M059J (cell line): ENCODE data around the gene OR52W1. TPM values are rescaled to one million over a fixed set of nuclear protein-coding genes. Genes with fewer than 3 reads are reported as not detected.

ENCODE experiments used
- DNase-seq: peaks from one replicate; pipeline ENCODE4 v3.0.0-alpha.2; 2012; ENCODE audit warnings: low read depth
- total RNA-seq: library from RNA; depleted of rRNA; stranded (reverse); fragments of >200 nt; shearing (Covaris generic); gene quantifications from 2 replicates; pipeline ENCODE4 v1.2.3, GENCODE V29; 2014; rRNA removed

Gene OR52W1, protein sequence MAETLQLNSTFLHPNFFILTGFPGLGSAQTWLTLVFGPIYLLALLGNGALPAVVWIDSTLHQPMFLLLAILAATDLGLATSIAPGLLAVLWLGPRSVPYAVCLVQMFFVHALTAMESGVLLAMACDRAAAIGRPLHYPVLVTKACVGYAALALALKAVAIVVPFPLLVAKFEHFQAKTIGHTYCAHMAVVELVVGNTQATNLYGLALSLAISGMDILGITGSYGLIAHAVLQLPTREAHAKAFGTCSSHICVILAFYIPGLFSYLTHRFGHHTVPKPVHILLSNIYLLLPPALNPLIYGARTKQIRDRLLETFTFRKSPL
- total RNA-seq: not detected in 2 replicates

DNA sequence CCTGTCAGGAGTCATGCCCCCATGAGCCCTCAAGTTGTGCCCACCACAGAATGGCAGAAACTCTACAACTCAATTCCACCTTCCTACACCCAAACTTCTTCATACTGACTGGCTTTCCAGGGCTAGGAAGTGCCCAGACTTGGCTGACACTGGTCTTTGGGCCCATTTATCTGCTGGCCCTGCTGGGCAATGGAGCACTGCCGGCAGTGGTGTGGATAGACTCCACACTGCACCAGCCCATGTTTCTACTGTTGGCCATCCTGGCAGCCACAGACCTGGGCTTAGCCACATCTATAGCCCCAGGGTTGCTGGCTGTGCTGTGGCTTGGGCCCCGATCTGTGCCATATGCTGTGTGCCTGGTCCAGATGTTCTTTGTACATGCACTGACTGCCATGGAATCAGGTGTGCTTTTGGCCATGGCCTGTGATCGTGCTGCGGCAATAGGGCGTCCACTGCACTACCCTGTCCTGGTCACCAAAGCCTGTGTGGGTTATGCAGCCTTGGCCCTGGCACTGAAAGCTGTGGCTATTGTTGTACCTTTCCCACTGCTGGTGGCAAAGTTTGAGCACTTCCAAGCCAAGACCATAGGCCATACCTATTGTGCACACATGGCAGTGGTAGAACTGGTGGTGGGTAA, at the start of gene OR52W1:
Gene OR52W1 (plus strand): TSS at position 51 of the 637 bp plus-strand sequence. CDS start 0 bp downstream, at position 51.
- DNase-seq: no peak

DNA sequence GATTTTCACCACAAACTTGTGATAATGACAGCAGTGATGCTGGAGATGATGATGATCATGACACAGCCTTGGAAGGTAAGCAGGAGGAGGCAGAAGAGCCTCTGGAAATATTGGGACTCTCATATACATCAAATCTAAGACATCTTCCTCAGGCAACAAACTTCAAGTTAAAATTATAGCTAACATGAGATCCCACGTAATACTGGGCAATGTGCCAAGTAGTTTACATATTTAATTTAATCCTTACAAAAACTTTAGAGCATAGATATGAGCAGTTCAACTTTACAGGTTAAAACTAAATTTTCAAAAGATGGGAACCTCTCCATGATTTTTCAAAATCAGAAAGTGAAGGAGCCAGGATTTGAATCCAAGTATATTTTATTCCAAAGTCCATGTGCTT, 47.9 kb upstream of the OR52W1 start:
- no peak for DNase-seq

DNA sequence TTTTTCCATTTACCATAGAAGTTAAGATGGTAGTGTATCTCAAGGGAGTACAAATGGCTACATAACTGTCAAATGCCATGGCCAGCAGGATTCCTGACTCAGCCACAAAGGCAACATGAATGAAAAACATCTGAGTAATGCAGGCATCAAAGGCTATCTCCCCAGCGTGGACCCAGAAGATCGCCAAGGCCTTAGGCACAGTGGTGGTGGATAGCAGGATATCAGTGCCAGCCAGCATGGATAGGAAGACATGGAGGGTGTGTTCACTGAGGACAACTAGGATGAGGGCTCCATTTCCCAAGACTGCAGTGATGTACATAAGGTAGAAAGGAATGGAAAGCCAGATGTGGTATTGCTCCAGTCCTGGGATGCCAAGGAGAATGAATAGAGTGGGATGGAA, 46.9 kb upstream of the OR52W1 start:
- DNase-seq: no peak

DNA sequence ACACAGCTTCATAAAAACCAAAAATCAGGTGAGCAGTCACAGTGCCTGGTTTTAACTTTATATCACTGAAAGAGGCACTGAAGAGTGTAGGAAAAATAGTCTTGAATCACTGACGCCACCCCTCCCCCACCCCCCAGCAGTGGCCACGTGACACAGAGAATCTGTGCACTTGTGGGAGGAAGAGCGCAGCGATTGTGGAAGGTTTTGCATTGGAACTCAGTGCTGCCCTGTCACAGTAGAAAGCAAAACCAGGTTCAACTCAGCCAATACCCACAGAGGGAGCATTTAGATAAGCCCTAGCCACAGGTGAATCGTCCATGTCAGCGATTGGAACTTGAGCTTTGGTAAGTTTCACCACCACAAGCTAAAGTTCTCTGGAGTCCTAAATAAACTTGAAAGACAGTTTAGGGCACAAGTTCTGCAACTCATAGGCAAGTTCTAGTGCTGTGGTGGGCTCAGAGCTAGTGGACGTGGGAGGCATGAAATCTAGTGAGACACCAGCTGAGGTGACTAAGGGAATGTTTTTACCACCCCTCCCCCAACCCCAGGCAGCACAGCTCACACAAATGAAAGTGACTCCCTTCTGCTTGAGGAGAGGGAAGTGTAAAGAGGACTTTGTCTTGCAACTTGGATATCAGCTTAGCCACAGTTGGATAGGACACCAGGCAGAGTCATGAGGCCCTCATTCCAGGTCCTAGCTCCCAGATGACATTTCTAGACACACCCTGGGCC, 42.2 kb upstream of the OR52W1 start:
- peak; percentile 5 for DNase-seq

DNA sequence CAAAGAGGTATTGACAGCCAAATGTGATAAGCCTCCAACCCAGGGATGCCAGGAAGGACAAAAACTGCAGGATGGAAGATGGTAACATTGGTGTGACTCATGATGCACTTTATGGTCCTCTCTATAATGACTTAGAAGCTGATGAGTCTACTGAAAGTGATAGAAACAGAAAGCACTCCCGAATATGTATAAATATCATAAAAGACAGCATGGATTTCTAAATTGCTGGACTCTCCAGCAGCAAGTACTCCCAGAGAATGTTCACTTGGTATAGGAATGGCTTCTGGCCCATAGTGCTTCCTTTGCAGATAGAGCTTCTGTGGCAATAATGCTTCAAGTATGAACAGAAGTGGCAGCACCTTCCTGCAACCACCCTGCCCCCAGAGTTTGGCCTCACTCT, 28.8 kb upstream of the OR52W1 start, which contains the start of gene OR52B2:
Gene OR52B2 (minus strand): TSS at position 101 of the 400 bp plus-strand sequence. CDS start 0 bp downstream, at position 101.
- no peak for DNase-seq

DNA sequence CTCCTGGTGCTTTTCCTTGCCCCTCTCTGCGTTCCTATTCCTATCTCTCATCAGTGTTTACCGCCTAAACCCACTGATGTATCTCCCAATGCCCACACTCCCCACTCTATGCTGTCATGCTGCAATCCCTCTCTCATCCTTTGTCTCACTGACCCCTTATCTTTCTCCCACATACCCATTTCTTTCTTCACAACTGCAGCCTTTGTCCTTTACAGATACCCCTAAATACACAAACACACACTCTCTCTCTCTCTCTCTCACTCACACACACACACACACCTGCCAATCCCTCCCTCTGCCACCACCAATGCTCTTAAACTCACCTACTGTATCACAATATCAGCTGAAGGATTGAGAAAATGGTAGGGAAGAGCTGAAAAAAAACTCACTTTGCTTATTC, 23.6 kb upstream of the OR52W1 start:
- DNase-seq: no peak

DNA sequence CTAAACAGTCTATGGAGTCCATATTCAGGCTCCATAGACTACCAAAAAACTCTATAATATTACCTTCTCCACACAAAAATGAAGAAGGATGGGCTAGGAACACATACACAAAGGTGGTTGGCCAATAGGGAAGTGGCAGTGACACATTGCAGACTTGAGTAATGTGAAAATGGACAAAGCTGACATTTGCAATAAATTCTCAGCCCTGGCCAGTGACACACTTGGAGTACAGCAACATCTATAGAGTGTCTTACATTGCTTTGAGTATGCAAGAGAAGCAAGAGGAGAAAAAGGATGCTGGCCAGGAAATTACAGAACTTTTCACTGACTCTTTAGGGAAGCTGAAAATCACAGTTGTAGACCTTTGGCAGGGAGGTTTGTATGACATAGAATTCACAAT, 7.3 kb upstream of the OR52W1 start:
- no peak for DNase-seq

DNA sequence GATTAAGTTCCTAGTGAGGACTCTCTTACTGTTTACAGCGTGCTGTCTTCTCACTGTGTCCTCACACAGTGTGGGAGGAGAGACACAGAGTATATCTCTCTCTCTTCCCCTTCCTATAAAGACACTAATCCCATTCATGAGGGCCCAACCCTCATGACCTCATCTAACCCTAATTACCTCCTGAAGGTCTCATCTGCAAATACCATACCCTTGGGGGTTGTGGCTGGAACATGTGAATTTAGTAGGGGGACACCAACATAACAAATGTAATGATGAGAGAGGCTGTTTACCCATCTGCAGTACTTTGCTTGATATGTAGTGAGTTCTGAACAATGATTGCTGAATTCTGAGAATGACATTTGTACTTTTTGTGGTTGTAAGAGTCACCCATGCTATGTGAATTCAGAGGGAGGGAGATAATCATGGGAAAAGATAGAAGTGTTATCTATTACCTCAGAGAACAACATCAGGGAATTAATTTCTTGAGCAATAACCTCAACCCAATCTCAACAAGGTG, 4.9 kb upstream of the OR52W1 start:
- DNase-seq: no peak

DNA sequence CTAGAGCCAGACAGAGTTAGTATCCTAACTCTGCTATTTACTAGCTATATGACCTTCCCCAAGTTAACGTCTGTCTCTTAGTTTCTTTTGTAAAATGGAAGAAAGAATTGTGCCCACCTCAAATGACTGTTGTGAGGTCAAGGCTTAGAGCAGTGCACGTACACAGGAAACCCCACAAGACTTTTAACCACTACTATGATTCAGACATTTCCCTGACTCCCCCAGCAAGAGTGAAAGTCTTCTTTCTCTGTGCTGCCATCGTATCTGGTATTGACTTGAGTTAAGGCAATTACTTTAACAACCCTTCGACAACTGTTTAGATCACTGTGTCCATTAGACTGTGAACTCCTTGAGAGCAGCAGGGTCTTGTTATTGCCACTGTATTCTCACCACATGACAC, 2.6 kb upstream of the OR52W1 start:
- DNase-seq: no peak

DNA sequence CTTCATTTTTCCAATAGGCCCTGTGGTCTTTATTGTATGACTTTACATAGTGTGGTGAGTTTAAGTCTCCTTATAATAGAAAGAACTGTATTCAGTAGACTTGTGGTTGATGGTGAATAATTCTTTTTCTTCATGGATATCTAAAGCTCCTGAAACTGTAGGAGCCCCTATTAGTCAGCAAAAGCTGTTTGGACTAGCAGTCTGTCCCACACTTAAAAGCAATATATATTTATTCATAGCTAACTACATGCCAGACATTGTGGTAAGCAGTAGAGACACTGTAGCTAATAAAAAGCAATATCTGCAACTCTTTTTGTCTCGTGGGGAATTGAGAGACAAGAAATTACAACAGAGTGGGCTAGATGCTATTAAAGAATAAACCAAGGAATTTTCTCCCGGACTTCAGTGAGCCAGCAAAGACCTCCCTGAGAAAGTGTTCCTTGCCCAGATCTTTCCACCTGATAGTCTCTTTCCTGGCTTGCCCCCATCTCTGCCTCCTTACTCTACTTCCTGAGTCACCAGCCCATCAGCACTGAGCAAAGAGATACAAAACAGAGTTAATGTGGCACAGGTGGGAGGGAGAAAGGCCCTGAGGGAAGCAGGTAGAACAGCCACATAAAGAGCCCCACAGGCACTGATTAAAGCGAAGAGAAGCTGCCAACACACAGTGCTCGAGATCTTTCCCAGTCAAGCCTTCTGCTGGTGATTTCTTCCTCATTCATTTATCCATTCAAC, 1.4 kb upstream of the OR52W1 start:
- no peak for DNase-seq

DNA sequence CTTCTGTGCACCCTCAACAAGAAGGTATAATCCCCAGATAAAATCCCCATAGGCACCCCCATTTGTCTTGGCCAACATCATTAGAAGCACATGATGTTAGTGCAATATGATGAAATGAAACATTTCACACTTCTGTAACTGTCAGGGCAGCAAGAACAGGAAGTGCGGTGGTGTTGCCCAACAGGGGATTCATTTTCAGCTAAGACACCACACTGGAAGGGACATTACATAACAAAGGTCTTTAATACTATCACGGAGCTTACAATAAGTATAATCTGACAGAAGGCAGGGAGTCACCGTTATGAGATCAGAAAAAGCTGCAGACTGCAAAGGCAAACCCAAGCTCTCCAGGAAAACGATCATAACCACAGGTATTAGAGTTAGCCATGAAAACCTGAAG, 2.0 kb downstream of the OR52W1 start:
- no peak for DNase-seq

DNA sequence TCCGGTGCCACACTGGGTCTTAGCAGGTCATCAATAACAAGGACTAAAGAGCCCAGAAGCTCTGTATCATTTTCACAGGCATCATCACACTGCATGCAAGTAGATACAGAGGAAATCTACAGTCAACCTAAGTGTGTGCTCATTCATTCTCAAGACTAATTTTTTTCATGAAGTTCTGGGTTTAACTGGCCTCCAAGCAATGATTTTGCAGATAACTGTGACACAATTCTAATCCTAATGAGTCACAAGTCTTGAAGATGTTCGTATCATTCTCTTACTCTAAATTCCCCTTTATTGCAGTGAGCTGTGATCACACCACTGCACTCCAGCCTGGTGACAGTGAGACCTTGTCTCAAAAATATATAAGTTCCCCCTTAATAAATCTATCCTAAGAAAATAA, 2.5 kb downstream of the OR52W1 start:
- DNase-seq: peak; percentile 9

DNA sequence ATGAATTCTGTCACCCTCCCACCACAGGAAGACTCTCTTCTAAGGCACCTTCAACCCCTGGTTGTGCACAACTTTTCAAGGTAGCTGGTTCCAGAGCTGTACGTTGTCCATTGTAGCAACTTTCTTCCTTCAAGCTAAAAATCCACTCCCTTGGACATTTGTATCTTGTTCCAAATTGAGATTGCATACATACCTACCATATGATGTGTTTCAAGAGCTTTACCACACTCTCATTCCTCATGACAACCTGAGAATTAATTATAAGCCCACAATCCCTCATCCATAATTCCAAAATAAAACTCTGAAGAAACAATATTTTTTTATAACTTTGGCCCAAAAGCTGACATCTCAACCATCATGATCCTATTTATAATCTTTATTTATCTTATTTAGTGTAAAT, 3.0 kb downstream of the OR52W1 start:
- DNase-seq: no peak

DNA sequence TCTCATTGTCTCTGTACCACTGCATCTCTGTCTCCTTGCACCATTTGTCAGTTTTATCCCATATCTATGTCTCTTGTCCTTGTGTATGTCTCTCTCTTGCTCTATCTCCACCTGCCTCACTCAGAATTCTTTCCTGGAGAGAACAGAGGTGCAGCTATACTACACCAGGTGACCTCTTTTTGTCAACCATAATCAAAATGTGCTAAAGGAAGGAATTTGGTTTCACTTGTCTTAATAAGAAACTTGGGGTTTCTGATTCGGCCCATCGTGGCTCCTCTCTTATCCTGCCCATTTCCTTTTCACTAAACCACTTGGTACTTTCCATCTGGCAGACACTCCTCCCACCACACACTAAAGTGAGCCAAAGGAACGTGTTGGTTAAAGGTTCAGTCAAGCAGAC, 4.3 kb downstream of the OR52W1 start:
- no peak for DNase-seq

DNA sequence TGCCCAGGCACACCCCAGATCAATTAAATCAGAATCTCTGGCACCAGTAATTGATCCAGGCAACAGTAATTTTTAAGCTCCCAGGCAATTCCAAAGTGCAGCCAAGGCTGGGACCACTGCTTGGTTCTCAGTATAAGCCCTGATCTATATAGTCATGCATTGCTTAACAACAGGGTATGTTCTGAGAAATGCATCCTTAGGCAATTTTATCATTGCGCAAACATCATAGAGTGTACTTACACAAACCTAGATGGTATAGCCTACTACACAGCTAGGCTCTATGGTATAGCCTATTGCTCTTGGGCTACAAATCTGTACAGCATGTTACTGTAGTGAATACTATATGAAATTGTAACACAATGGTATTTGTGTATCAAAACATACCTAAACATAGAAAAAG, 5.7 kb downstream of the OR52W1 start:
- no peak for DNase-seq

DNA sequence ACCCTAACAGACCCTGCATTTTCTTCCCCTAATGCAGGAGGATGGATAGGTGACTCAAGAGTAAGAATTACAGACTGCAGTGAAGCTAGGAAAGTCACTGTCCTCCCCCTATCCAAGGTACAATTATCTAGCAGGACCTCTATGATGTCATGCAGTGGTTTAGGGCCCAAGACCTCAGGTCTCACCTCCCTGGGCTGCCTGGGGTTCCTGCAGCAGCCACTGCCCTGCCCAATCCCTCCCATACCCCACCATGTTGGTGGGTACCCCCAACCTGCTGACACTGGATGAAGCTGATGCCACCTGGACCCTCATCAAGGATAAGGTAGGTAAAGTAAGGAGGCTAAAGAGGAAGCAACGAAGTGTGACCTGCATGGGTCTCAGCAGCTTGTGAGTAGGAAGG, 6.3 kb downstream of the OR52W1 start, which contains the start of gene C11orf42:
Gene C11orf42 (plus strand): TSS at position 192 of the 400 bp plus-strand sequence. CDS start 59 bp downstream, at position 251.
- no peak for DNase-seq

DNA sequence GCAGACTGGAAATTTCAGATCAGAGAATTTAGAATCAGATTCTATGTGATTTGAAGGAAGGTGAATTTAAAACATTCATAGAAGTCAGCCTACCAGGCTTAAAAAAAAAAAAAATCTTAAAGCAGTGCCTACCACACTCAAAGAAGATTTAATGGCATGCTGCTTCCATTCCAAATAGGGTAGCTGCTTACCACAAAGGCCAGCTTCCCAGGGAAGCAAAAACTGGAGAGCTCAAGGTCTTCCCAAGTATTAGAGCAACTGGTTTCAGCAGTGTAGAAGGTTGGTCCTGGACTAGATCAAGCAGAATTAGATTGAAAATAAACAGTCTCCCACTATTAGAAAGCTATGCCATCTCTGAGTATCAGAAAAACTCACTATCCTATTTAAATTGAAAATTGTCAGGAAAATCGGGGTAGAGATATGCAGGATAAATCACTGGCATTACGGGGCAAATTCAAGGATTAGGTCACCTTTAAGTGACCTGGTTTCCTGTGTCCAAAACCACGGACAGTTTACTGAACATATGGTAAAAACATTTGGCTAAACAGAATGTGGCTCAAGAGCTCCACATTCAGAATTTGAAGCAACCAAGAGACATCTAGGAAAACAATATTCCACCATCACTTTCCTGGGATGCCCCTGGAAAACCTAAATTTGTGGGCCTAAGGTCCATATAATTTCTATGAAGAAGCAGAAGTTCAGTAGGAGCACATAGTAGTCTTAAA, 7.6 kb downstream of the OR52W1 start:
- no peak for DNase-seq

DNA sequence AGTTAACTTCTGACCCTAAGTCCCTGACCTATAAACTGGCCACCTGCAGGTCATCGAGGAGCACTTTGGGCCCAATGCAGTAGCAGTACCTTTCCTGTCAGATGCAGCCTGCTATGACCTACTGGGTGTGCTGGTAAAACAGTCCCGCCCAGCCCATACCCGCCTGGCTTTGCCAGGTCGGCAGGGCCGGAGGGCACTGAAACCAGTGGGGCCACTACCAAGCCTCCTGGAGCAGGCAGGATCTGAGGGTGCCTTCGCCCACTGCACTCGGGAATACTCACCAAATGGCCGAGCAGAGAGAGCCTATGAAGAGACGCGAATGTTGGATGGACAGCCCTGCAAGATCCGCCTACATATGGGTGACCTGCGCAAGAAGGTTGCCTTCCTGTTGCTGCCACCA, 10.8 kb downstream of the OR52W1 start:
- no peak for DNase-seq

DNA sequence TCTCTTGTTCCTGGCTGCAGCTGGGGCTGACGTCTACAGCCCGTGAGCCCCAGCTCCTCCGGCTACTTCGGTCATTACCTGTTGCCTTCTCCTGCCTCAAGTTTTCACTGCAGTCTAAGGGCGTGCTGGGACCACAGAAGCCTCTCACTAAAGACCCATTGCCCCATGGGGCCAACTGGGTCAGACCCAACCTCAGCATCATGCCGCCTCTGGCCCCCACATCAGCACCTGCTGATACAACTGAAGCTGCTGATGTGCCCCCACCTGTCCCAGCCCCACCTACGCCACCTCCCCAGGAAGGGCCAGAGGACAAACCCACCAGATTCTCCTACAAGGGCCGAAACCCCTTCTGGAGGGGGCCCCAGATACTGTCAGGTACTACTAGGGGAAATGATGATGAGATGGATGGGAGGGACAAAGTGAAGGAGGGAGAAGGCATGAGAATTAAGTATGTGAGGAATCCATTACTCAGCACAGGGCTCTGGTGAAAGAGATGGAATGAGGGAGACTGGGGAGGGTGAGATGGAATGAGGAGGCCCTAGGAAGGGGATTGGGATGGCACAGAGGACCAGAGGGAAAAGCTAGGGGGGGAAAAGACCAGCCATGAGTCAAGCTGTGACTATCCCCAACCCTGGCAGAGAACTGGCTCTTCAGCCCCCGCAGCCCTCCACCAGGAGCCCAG, 11.4 kb downstream of the OR52W1 start:
- no peak for DNase-seq

DNA sequence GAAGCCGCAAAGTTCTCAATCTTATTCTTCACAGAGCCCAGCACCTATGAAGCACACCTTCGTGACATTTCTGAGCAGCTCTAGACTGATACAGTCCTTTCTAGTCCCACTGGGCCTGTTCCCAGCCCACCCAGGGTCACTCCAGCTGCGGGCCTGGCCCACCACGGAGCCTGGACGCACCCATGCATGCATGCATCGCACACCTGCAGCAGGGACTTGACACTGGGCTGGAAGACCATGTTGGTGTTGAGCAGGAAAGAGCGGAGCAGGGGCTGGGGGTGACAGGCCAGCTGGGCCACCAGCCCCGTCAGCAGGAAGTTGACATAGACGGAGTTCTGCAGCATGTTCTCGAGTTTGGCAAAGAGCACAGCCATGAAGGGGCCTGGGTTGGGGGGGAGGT, 15.5 kb downstream of the OR52W1 start:
- no peak for DNase-seq
